C1 segment of cervical spinal cord (tissue), 14 donors: ENCODE results near the gene SUCO.
"Not testable (repeated sequence)": the region's sequence is repeated elsewhere in the genome, so short reads cannot be mapped to it uniquely, and the experiment has no call there.

Experiments used
- DNase-seq, 14 donors: peaks; one replicate each; lab custom pipeline; 2025; lab: John Stamatoyannopoulos, UW

The SUCO gene

DNA sequence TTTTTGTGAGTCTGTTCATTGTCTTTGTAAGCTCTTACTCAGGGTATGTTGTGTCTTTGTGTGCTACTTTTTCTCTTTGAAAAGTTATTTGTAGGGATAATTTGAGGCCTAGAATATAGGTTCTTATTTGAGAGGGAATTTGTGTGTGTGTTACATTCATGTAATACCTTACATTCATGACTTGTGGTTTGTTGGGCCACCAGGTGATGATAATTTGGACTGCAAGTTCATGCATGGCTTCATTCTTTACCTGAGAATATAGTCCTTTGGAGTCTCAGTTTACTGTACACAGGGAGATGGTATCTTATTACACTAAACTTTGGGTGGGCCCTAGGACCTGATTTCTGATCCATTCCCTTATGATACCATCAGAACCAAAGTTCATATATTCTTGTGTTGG, 74.2 kb downstream of the SUCO start:
- DNase-seq = no peak

GRCh38 chr1:172608098-172608601, 75.2 kb downstream of the SUCO start:
- DNase-seq = no peak

DNA sequence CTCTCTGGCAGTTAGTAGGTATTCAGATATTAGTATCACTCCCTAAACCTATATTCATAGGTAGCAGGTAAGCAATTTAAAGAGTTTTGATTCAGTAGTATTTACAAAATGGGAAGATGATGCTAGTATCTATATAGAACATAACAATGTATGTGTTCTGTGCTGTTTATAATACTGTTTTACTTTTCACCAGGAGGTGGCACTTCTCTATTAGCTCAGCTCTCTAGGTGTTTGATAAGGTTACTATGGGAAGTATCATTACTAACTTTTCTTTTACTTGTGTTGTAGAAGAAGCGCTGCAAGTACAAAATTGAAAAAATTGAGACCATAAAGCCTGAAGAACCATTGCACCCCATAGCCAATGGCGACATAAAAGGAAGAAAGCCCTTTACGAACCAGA, 76.6 kb downstream of the SUCO start:
- no peak for DNase-seq

GRCh38 chr1:172612478-172612877, 79.5 kb downstream of the SUCO start:
- no peak for DNase-seq

- DNase-seq = no peak
Observed at GRCh38 chr1:172613294-172613693, 80.3 kb downstream of the SUCO start.

DNA sequence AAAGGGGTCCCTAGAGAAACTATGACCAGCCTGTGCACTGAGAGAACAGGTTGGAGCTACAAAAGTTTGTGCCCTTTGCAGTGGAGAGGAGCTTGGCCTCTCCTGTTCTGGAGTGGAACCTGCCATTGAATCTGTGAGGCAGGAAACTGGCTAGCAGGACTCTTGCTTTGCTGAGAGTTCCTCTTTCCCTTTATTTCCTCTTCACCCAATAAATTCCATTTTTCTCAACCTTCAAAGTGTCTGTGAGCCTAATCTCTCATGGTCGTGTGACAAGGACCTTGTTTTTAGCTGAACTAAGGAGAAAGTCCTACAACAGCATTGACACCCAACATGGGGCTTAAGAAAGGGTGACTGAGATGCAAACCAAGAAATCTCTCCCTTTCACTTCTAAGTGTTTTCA, 83.2 kb downstream of the SUCO start:
- DNase-seq = no peak

DNA sequence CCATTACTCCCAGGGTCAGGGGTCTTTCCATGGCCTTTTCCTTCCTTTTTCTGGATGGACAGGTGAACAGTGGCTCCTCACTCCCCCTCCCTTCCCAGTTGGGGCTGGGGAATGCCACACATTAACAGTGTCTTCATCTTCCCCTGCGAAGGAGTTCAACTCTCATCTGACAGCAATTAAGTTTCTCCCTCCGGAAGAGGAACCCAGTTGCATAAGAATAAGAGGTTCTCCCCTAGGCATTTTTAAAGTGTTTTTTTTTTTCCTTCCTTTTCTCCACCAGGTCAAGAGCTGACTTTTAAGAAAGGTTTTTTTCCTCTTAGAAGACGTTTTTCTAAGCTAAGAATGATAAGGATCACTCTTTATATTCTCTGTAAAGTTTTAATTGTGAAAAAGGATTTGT, 83.7 kb downstream of the SUCO start:
- no peak for DNase-seq

DNA sequence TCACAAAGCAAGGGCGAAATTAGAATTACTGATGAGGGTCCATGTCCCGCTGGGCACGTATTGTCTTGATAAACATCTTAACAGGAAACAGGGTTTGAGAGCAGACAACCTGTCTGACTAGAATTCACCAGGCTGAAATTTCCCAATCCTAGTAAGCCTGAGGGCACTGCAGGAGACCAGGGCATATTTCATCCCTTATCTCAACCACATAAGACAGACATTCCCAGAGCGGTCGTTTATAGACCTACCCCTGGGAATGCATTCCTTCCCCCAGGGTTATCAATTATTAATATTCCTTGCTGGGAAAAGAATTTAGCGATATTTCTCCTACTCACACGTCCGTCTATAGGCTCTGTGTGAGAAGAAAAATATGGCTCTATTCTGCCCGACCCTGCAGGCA, 87.7 kb downstream of the SUCO start:
- not testable (repeated sequence) for DNase-seq

DNA sequence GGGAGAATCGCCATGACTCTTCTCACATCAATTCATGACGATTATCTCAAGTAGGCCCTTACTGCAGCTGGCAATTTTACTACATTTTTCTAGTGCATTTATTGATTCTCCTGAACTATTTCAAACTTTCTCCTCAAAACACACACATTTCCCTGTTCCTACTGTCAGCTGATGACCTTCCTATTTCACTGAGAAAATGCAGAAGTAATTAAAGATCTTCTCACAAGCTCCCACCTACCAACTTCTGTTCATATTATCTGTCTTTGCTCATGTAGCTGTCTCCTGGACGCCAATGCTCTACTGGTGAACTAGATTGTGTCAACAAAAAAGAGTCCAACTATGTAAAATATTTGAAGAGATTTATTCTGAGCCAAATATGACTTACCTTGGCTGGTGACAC, 89.6 kb downstream of the SUCO start:
- no peak for DNase-seq

DNA sequence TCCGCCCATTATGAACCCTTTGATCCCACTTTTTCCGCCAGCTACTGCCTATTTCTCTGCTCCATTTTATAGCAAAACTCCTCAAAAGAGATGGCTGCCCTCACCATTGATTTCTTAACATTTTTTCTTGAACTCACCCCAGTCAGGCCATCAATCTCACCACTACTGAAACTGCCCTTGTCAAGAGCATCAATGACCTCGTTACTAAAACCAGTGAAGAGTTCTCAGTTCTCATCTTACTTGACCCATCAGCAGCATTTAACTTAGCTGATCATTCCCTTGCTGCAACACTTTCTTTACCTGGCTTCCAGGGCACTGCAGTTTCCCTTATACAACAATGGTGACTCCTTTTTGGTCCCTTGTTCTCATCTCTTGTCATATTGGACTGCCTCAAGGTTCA, 90.8 kb downstream of the SUCO start:
- DNase-seq = no peak

DNA sequence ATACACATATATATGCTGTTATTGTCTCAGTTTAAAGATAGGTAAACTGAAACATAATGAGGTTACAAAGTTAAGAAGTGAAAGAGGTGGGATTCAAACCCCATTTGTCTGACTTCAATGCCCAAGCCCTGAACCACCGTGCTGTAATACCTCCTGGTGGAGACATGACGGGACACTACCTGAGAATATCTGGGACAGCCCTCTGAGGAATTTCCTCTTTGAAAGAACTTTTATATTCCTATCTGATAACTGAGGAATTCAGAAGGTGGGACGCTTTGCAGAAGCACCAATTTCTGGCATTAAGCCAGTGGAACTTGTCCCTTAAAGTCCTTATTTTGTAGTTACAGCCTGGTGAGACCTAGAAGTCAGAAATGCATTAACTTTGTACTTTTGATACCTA, 93.9 kb downstream of the SUCO start:
- DNase-seq = no peak

- DNase-seq = no peak
Observed at GRCh38 chr1:172627702-172628101, 94.8 kb downstream of the SUCO start.

DNA sequence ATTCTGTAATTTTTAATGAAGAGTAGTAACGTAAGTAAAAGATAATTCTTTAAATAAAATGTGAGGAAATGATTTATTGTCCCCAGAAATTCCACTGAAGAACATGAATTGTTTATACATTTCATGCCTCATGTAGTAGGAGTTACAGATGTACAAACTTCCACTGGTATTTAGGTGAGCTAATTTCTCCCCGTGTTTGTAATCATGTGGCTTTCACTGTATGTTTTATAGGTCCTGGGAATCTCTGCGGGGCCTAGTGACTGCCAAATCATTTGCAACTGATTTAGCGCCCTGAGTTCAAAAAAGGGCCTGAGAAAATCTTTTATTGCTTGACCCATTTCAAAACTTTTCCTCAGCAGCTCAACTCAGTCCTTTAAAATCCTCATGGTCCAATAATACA, 95.5 kb downstream of the SUCO start:
- no peak for DNase-seq

DNA sequence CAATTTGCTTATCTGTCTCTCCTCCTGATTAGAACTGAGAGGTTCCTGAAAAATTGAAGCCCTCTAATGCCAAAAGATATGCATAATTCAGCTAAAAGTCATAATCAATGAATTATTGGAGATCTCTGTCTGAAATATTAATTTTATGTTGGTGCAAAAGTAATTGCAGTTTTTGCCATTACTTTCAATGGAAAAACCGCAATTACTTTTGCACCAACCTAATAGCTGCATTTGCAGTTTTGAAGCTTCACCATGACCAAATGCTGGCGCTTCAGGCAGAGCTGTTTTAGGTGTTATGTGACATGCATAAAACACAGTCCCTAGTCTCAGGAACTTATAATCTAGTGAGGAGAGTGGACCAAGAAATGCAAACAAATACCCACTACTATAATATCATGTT, 96.2 kb downstream of the SUCO start:
- no peak for DNase-seq

GRCh38 chr1:172629638-172630037, 96.7 kb downstream of the SUCO start:
- DNase-seq = no peak

DNA sequence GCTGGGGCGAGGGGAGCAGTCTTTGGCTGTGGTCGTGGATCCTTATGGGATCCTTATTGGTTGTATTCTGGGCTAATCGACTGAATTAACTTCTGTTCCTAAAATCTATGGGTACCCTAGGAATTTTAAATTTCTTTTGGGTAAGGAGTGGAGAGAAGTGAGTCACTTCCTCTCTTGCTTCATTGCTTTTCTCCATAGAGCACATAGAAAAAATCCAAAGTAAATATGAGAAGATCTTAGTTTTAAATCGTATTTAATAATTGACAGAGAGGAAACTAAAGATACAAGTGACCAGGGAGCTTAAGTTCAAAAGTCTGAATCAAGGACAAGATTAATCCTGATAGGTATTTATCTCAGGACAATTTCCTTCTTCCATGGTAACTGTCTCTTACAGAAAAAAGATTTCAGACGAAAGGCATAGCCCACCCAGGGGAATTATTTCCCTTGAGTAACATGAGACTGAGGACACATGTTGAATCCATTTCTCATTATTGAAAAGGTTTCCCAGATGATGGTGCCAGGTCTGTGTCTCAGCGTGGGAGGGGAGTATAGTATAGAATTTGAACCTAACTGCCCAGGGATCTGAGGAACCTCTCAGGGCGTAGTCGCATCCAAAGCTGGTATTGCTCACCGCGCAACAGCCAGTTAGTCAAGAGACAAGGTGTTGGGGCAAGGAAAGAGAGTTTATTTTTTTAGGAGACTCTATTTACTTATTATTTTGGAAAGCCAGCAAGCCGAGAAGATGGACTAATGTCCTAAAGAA, 97.3 kb downstream of the SUCO start:
- DNase-seq = no peak

DNA sequence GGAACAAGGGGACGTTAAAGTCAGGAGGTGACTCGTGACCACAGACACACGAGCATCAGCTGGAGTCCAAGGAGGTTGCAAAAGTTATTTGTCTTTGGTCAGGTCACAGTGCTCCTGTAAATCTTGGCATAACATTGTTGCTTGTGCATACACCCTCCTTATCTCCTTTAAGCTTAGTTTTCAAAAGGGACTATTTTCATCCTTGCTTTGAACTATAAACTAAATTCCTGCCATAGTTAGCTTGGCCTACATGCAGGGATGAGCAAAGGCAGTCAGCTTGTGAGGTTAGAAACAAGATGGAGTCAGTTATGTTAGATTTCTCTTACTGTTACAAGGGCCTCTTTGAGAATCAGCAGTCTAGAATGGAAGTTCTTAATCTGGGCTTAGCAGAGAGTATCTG, 97.9 kb downstream of the SUCO start:
- no peak for DNase-seq

- DNase-seq = no peak
Observed at GRCh38 chr1:172637522-172637921, 104.6 kb downstream of the SUCO start.

- no peak for DNase-seq
Observed at GRCh38 chr1:172638249-172638648, 105.3 kb downstream of the SUCO start.

DNA sequence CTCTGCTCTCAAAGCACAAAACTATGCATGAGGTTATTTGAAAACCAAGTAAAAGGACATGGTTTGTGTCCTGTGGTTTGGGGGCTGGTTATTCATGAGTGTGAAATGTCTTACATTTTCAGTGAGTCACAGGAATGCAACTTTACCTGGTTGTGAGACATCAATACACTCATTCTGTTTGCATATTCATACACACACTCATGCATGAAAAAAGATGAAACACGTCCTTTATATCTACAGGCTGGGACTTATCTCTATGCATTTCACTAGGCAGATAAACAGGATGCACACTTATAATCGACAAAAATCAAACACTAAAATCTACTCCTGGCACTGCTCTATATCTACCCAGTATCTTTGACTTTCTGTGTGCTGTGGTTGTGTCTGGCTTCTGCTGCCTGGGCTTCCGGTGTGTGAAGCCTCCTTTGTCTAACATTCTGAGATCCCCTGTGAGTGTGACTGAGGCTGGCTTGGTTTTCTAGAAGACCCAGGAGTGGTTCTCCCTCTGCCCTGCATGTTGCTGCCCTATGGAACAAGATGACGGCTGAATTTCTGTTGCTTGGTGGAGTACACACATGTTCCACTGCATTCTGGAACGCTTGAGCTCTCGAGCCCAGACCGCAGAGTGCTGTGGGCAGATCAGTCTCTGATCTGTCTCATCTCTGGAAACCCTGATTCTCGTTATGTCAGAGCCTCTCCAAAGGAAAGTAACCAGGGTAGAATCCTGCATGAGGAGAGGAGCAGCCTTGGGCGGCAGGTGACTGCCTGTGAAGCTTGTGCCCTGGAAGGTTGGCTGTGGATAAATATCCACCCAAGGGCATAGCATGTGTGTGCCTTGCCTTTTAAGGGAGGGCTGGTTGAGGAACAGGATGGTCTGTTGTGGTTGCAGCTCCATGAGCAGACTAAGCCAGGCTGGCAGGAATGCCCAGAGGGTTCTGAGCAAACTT, 106.2 kb downstream of the SUCO start:
- no peak for DNase-seq

DNA sequence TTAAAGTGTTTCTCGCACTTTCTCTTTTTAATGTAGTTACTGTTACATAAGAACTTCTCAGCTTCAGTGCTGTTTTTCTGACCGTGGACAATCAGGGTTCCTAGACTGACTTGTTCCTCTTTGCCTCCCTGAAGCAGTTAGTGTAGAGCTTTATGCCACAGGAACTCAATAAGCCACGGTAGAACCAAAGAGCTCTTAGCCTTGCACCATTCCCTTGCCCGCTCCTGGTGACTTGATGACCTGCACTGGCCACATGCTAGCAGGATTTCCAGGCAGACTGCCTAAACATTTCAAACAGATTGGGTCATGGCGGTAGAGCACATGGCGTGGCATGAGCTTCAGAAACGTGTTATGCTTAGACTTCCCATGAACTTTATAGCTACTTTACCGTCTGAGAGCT, 107.2 kb downstream of the SUCO start:
- no peak for DNase-seq

GRCh38 chr1:172641492-172641891, 108.5 kb downstream of the SUCO start:
- no peak for DNase-seq

DNA sequence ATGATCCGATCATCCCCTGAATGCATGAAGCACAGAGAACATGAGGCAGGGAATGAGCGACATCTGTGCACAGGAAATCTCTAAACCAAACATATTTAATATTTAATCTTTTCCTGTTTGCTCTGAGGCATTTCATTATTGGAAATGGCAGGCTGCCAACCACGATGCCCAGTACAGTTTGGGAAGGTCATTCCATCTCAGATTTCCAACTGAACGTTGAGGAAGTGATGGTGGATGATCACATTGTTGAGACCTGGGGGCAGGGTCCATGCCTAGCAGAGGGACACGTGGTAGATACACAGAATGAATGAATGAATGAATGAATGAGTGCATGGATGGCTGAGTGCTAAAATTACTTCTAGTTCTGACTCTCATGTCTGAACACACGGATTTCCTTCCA, 110.0 kb downstream of the SUCO start:
- no peak for DNase-seq
